WI38 (cell line): ENCODE data around the gene ADAMTS1.

Source experiments
- H3K4me3 ChIP-seq: 2 replicates; pipeline ENCODE4 v1.5.1; 2011; ENCODE audit warnings: low read depth, mild to moderate bottlenecking, control low read depth, low read length
- TF ChIP-seq, protein P1 (sequence below): IDR thresholded peaks from 2 replicates; pipeline ENCODE4 v1.5.1; 2012; ENCODE audit warnings: low read depth, mild to moderate bottlenecking, control low read depth, low read length

Gene ADAMTS1

DNA sequence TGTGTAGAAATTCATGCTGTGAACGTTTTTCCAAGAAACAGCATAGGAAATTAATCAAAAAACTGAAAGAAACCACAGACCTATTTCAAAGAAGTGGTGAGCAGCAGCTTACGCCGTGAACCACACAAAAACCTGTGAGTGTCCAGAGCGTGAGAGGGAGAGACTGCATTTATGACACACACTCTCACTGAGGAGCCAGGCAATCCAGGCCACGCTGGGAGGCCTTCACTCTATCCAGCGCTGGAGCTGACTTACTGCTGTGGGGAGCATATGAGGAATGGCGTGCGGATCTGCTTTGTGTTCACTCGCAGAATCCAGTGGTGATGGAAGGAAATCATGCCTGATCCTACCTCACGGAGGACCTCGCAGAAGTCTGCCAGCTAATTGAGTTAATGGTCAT is 12.7 kb downstream of the ADAMTS1 start:
- H3K4me3 ChIP-seq: no peak overlapping the region
- TF ChIP-seq, protein P1, sequence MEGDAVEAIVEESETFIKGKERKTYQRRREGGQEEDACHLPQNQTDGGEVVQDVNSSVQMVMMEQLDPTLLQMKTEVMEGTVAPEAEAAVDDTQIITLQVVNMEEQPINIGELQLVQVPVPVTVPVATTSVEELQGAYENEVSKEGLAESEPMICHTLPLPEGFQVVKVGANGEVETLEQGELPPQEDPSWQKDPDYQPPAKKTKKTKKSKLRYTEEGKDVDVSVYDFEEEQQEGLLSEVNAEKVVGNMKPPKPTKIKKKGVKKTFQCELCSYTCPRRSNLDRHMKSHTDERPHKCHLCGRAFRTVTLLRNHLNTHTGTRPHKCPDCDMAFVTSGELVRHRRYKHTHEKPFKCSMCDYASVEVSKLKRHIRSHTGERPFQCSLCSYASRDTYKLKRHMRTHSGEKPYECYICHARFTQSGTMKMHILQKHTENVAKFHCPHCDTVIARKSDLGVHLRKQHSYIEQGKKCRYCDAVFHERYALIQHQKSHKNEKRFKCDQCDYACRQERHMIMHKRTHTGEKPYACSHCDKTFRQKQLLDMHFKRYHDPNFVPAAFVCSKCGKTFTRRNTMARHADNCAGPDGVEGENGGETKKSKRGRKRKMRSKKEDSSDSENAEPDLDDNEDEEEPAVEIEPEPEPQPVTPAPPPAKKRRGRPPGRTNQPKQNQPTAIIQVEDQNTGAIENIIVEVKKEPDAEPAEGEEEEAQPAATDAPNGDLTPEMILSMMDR: no peak

DNA sequence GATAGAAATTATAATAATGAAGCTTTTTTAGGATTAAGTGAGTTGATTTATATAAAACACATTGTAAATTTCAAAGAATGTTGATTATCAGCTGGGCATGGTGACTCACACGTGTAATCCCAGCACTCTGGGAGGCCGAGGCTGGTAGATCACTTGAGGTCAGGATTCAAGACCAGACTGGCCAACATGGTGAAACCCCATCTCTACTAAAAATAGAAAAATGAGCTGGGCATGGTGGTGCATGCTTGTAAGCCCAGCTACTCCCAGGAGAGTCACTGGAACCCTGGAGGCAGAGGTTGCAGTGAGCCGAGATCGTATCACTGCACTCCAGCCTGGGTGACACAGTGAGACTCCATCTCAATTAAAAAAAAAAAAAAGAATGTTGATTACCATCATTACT is 18.4 kb downstream of the ADAMTS1 start:
- TF ChIP-seq, protein P1: no peak
- no peak overlapping the region for H3K4me3 ChIP-seq

DNA sequence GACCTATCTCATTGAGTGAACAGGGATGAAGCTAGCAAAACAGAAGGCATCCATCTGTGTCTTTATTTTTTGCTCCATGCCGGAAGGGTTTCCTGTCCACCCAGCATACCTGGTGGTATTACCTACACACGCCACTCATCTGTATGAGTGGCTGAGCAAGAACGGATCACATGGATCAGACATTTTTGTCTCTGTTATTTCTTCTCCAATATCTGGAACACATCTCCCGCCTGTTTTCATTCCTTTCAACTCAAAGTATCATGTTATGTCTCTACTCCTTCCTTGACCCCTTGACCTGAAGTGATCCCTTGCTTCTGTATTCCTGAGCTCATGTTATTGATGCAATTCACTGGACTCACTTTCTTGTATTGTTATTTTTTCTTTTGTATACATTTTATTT is 24.7 kb downstream of the ADAMTS1 start:
- H3K4me3 ChIP-seq: no peak overlapping the region
- TF ChIP-seq, protein P1: no peak

DNA sequence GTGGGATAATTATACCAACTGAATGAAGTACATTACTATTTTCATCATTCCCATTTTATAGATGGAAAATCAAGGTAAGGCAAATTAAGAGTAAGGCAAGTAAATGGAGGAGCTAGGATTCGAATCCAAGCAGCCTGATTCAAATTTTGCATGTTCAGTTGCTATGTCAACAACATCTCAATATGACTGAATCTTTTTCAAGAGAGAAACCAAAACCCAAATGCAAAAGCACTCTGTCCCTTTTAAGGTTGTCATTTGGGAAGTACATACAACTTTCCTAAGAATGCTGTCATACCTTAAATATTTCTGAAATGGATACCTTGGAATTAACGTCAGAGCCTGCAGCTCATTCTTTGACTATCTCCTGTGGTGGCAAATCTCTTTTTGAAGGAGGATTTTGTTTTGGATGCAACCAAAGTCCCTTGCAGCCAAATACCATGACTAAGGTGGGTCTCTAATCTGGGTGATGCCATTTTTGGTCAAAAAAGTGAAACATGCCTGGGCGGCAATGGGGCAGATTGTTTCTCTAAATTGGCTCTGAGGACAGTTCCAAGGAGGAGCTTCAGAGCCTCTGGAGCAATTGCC is 25.4 kb downstream of the ADAMTS1 start:
- TF ChIP-seq, protein P1: no peak
- no peak overlapping the region for H3K4me3 ChIP-seq

DNA sequence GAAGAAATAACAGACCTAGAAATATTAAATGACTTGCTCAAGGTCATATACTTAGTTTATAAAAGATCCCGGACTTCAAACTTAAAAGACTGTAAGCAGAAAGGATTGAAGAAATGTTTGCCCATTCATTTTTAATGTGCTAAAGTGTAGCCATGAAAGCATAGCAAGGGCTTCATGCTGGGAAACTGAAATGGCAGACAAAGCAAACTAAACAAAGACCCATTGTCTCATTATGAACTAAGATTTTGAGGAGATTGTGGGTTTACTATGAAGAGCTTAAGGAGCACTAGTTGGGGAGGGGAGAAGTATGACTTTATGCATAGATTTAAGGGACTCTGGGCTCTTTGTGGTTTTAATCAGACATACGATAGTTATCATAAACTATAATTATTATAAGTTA is 26.3 kb downstream of the ADAMTS1 start:
- TF ChIP-seq, protein P1: no peak
- no peak overlapping the region for H3K4me3 ChIP-seq

DNA sequence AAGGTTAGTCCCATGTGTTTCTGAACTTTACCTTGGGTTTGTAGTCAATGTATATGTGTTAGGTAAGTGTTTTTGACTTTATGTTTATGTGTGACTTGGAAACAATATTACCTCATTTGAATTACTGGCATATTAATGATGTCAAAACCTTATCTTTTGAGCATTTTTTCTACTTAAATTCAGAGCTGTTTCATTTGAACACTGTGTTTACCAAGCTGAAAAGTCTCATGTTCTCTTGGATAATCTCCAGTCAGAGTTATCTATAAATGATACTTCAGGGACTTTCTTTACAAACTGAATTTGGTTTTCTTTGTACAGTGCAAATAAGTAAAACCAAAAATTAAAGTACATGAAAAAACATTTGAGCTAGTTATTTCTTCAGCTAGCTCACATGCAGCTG is 30.0 kb downstream of the ADAMTS1 start:
- TF ChIP-seq, protein P1: no peak

DNA sequence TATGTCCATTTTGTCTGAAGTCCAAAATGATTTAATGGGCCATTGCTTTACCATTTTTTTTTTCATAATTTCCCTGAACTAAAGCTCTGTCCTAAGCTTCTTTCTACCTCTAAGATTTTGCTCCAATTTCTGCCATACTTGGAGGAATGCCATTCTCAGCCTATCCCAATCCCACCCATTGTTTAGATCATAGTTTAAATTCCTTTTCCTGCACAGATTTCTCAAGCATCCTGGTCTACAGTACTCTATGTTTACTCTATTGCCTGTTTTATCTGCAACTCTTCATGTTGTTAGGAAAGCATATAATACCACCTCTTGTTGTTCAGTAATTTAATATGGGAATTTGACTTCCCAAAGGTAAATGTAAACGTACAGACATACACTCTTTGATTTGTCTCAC is 30.8 kb downstream of the ADAMTS1 start:
- no peak overlapping the region for H3K4me3 ChIP-seq
- TF ChIP-seq, protein P1: no peak

More for the DNA sequence above, 30.0 kb downstream of the ADAMTS1 start:
- no peak overlapping the region for H3K4me3 ChIP-seq
